WTC11 (cell line): ENCODE data around the gene KPNB1. TPM values are rescaled to one million over a fixed set of nuclear protein-coding genes. Genes with fewer than 3 reads are reported as not detected.

Experiments
- ATAC-seq: fragments of 200-7000 bp; cut with Tn5 transposase; 2 replicates; pipeline ENCODE4 v1.10.0; 2021; ENCODE audit warnings: mild to moderate bottlenecking, moderate library complexity
- CTCF ChIA-PET: fragments of 300-600 bp; sonication (Branson Sonifier 250); formaldehyde crosslinking; loops from one replicate; lab custom pipeline; 2021; ENCODE audit warnings: antibody characterized with exemption; lab: Charles Lee
- POLR2A ChIA-PET: fragments of 350-600 bp; sonication (Branson Sonifier 250); formaldehyde crosslinking; loops from one replicate; lab custom pipeline; 2021; ENCODE audit warnings: antibody characterized with exemption; lab: Charles Lee
- DNase-seq: peaks from one replicate; pipeline ENCODE4 v3.0.0; 2021; ENCODE audit warnings: low spot score
- H3K27ac Mint-ChIP-seq: 2 replicates; pipeline ENCODE4 v1.8.0; 2021; ENCODE audit warnings: mixed read lengths
- H3K27me3 Mint-ChIP-seq: 2 replicates; pipeline ENCODE4 v1.8.0; 2021; ENCODE audit warnings: low read depth, mild to moderate bottlenecking, moderate library complexity, mixed read lengths
- H3K36me3 Mint-ChIP-seq: 2 replicates; pipeline ENCODE4 v1.8.0; 2021; ENCODE audit warnings: mixed read lengths
- H3K4me1 Mint-ChIP-seq: 2 replicates; pipeline ENCODE4 v1.8.0; 2022; ENCODE audit warnings: mixed read lengths
- H3K4me3 Mint-ChIP-seq: 2 replicates; pipeline ENCODE4 v1.8.0; 2021; ENCODE audit warnings: mild to moderate bottlenecking, moderate library complexity, mixed read lengths
- H3K9me3 Mint-ChIP-seq: 2 replicates; pipeline ENCODE4 v1.8.0; 2021; ENCODE audit warnings: mixed read lengths
- AFF4 ChIP-seq: sonication (generic); formaldehyde crosslinking; IDR thresholded peaks from 2 replicates; pipeline ENCODE4 v1.8.1; 2023; ENCODE audit warnings: mild to moderate bottlenecking, missing genetic modification reagents, borderline replicate concordance
- E2F4 ChIP-seq: sonication (generic); formaldehyde crosslinking; IDR thresholded peaks from 2 replicates; pipeline ENCODE4 v1.8.1; 2022; ENCODE audit warnings: low read depth, mild to moderate bottlenecking, moderate library complexity, missing genetic modification reagents, borderline replicate concordance
- ERG ChIP-seq: fragments of 250-450 bp; sonication (Bioruptor Pico); IDR thresholded peaks from 2 replicates; pipeline ENCODE4 v1.8.0; 2021; ENCODE audit warnings: mild to moderate bottlenecking
- FOXP4 ChIP-seq: sonication (generic); formaldehyde crosslinking; IDR thresholded peaks from 2 replicates; pipeline ENCODE4 v1.8.0; 2022; ENCODE audit warnings: mild to moderate bottlenecking, missing genetic modification reagents
- JAZF1 ChIP-seq: fragments of 250-450 bp; sonication (Bioruptor Pico); IDR thresholded peaks from 2 replicates; pipeline ENCODE4 v1.9.0; 2021; ENCODE audit warnings: moderate library complexity, mild to moderate bottlenecking, inconsistent platforms
- MLX ChIP-seq: sonication (generic); formaldehyde crosslinking; IDR thresholded peaks from 2 replicates; pipeline ENCODE4 v1.8.1; 2023; ENCODE audit warnings: mild to moderate bottlenecking, missing genetic modification reagents, moderate library complexity
- NFATC4 ChIP-seq: fragments of 250-450 bp; sonication (Bioruptor Pico); IDR thresholded peaks from 2 replicates; pipeline ENCODE4 v1.9.0; 2021; ENCODE audit warnings: mild to moderate bottlenecking
- NFYB ChIP-seq: sonication (generic); formaldehyde crosslinking; conservative IDR thresholded peaks from 2 replicates; pipeline ENCODE4 v1.8.0; 2022; ENCODE audit warnings: low read depth, missing genetic modification reagents
- NR1H2 ChIP-seq: sonication (generic); formaldehyde crosslinking; IDR thresholded peaks from 2 replicates; pipeline ENCODE4 v1.9.0; 2021; ENCODE audit warnings: mild to moderate bottlenecking, moderate library complexity, missing genetic modification reagents
- SP1 ChIP-seq: sonication (generic); formaldehyde crosslinking; conservative IDR thresholded peaks from 2 replicates; pipeline ENCODE4 v1.8.1; 2022; ENCODE audit warnings: missing genetic modification reagents
- TCF7 ChIP-seq: sonication (generic); formaldehyde crosslinking; IDR thresholded peaks from 2 replicates; pipeline ENCODE4 v1.8.0; 2022; ENCODE audit warnings: mild to moderate bottlenecking, low read depth, missing genetic modification reagents, moderate library complexity
- ZBTB21 ChIP-seq: sonication (generic); formaldehyde crosslinking; IDR thresholded peaks from 2 replicates; pipeline ENCODE4 v1.8.1; 2023; ENCODE audit warnings: mild to moderate bottlenecking, missing genetic modification reagents, borderline replicate concordance
- ZBTB43 ChIP-seq: sonication (generic); formaldehyde crosslinking; IDR thresholded peaks from 2 replicates; pipeline ENCODE4 v1.8.1; 2023; ENCODE audit warnings: mild to moderate bottlenecking, missing genetic modification reagents
- ZMAT4 ChIP-seq: fragments of 250-450 bp; sonication (Bioruptor Pico); IDR thresholded peaks from 2 replicates; pipeline ENCODE4 v1.9.0; 2021; ENCODE audit warnings: mild to moderate bottlenecking
- ZNF219 ChIP-seq: sonication (generic); formaldehyde crosslinking; IDR thresholded peaks from 2 replicates; pipeline ENCODE4 v1.8.0; 2023; ENCODE audit warnings: missing genetic modification reagents, mild to moderate bottlenecking, borderline replicate concordance
- ZNF317 ChIP-seq: sonication (generic); formaldehyde crosslinking; IDR thresholded peaks from 2 replicates; pipeline ENCODE4 v1.8.1; 2023; ENCODE audit warnings: low read depth, mild to moderate bottlenecking, moderate library complexity, missing genetic modification reagents, borderline replicate concordance
- ZNF396 ChIP-seq: fragments of 250-450 bp; sonication (Bioruptor Pico); IDR thresholded peaks from 2 replicates; pipeline ENCODE4 v1.8.0; 2021; ENCODE audit warnings: mild to moderate bottlenecking, moderate library complexity, borderline replicate concordance
- ZNF416 ChIP-seq: fragments of 250-450 bp; sonication (Bioruptor Pico); IDR thresholded peaks from 2 replicates; pipeline ENCODE4 v1.9.0; 2021; ENCODE audit warnings: mild to moderate bottlenecking, inconsistent platforms
- ZNF512 ChIP-seq: sonication (generic); formaldehyde crosslinking; IDR thresholded peaks from 2 replicates; pipeline ENCODE4 v1.8.1; 2022; ENCODE audit warnings: missing genetic modification reagents, borderline replicate concordance
- total RNA-seq: library from RNA; stranded (reverse); gene quantifications from 3 replicates; pipeline ENCODE4 v1.2.3, GENCODE V29; 2021

The KPNB1 gene
- total RNA-seq, 1 experiment from 2014 or later, result 506 TPM

- Mint-ChIP-seq H3K9me3 (no peaks in the 10 kb centered on the region), H3K36me3 (no peaks in the 10 kb centered on the region), H3K27me3 (peaks cover 70% of the 10 kb centered on the region), H3K4me3 (no peak overlapping the region), H3K27ac (no peak overlapping the region), H3K4me1 (peaks cover 20% of the 10 kb centered on the region)
- ATAC-seq (no peak), DNase-seq (no peak)
- ChIA-PET CTCF (interaction anchor here (0.6 to 3.7 kb wide), 7 partner anchors 11 to 113 kb away, joined by 3 to 23 read pairs (median 4); partner anchors contain the start of genes LRRC46, MRPL10 and TBX21), POLR2A (interaction anchor here (0.6 to 0.7 kb wide), 2 partner anchors 9 to 23 kb away, joined by 3 to 5 read pairs; no protein-coding TSS in a partner anchor)
- TF ChIP-seq AFF4, result no peak
- no peak for TF ChIP-seq NFATC4 (CRISPR knock-in tag)
- TF ChIP-seq JAZF1, result no peak
- TF ChIP-seq TCF7, result no peak
- TF ChIP-seq ZBTB21 (CRISPR knock-in tag), result no peak
- TF ChIP-seq SP1, result no peak
Observed at GRCh38 chr17:47718634-47719405, 69.1 kb downstream of the KPNB1 start.

- no peak overlapping the region for H3K27ac Mint-ChIP-seq
- peaks cover 66% of the 10 kb centered on the region for H3K27me3 Mint-ChIP-seq
- no peaks in the 10 kb centered on the region for H3K36me3 Mint-ChIP-seq
- H3K9me3 Mint-ChIP-seq, result no peaks in the 10 kb centered on the region
- DNase-seq (no peak), ATAC-seq (no peak)
- H3K4me1 Mint-ChIP-seq, result peaks cover 14% of the 10 kb centered on the region
- POLR2A ChIA-PET, result no interaction called here
- H3K4me3 Mint-ChIP-seq, result no peak overlapping the region
- CTCF ChIA-PET, result interaction anchor here (0.6 to 3.7 kb wide), 4 partner anchors 11 to 112 kb away, joined by 3 to 23 read pairs (median 10); partner anchors contain the start of genes LRRC46, MRPL10 and TBX21
- TF ChIP-seq ZNF416 (CRISPR knock-in tag) (no peak), ZNF512 (CRISPR knock-in tag) (no peak), ZBTB43 (CRISPR knock-in tag) (no peak), E2F4 (CRISPR knock-in tag) (no peak), MLX (CRISPR knock-in tag) (no peak), NR1H2 (no peak), ZBTB21 (CRISPR knock-in tag) (no peak), ZMAT4 (CRISPR knock-in tag) (no peak), ZNF219 (CRISPR knock-in tag) (no peak), ZNF396 (CRISPR knock-in tag) (no peak), NFYB (no peak), ZNF317 (CRISPR knock-in tag) (no peak), ERG (CRISPR knock-in tag) (no peak), FOXP4 (no peak)
Observed at GRCh38 chr17:47719411-47720152, 69.9 kb downstream of the KPNB1 start.
